Measurements from ENCODE around the gene KSR2.

KSR2 gene

DNA sequence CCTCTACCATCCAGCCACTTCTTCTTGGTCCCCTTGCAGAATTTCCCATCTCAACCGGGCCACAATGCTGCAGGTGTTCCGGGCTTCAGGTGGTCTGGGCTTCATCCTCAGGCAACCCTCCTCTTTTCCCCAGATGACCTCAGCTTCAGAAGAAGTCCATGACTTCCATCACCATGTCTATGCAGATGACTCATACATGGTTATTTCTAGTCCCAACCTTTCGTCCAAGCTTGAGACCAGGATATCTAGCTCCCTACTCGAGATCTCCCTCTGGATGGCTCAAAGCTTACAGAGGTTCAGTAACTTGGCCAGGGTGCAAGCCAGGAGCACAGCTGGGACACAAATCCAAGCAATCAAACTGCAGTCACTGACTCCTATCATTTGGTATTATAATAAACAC lies 452.8 kb downstream of the KSR2 start:
- DNase-seq: no peak

DNA sequence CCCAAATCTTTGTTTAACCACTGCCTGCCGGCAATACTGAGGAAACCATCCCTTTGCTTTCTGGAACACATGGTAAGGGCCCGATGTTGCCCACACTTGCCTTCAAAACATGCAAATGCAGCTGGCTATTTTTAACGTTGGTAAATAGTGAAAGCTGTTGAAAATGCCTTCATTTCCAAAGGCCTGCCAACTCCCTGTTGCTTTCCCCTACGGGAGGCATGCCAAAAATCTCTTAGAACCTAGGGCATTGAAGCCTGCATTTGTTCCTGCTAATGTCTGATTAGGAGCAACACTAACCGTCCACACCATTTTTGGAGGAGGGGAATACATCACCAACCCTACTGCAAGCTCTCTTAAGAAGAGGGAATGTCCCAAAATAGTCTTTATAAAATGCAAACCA lies 454.8 kb downstream of the KSR2 start:
- DNase-seq: no peak

GRCh38 chr12:117513353-117513752 lies 455.4 kb downstream of the KSR2 start:
- DNase-seq: no peak

DNA sequence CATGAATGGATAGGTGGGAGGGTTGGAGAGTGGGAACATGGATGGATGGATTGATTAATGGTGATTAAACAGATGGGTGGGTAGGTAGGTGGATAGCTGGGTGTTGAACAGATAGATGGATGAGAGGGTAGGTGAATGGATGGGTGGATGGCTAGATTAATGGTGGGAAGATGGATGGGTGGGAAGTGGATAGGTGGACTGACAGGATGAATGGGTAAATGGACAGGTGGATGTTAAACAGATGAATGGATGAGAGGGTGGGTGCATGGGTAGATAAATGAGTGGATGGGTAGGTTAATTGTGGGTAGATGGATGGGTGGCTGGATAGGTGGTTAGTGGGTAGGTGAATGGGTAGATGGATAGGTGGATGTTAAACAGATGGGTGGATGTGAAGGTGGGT lies 460.3 kb downstream of the KSR2 start:
- DNase-seq: no peak

- DNase-seq: no peak
Observed at GRCh38 chr12:117507548-117507947, 461.2 kb downstream of the KSR2 start.

GRCh38 chr12:117506333-117506732 lies 462.5 kb downstream of the KSR2 start:
- no peak for DNase-seq

GRCh38 chr12:117502633-117503032 lies 466.2 kb downstream of the KSR2 start:
- DNase-seq: no peak

- no peak for DNase-seq
Observed at GRCh38 chr12:117502233-117502632, 466.6 kb downstream of the KSR2 start.

DNA sequence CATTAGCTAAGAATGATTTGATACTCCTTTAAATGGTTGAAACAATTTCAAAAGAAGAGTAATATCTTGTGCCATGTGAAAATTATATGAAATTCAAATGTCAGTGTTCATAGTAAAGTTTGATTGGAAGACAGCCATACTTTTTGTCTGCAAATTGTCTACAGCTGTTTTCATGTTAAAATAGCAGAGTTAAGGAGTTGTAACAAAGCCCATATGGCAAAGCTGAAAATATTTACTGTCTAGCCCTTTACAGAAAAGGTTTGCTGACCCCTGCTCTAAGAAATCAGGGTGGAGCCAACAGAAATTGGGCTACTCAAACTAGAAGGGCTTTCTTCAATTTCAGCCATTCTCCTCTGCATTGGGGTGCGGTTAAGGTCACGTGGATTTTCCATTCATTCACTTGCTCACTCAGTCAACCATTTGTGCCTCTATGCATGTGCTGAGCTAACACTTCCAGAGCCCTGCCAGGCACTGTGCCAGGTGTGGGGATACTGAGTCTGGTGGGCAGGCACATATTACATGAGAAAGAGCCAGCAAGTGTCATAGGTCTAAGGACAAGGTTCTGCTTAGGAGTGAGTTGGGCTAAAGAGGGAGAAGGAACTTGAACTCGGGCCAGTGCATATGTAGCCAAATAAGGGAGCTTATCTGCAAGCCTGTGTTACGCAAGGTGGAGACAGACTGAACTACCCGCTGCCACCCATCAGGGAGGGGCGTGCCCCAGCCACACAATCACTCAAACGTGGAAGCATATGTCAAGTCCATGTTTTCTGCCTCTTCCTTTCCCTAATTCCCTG lies 467.5 kb downstream of the KSR2 start:
- DNase-seq: peak; percentile 4

- DNase-seq: no peak
Observed at GRCh38 chr12:117499759-117500485, 468.9 kb downstream of the KSR2 start.

- no peak for DNase-seq
Observed at GRCh38 chr12:117498880-117499279, 469.9 kb downstream of the KSR2 start.

DNA sequence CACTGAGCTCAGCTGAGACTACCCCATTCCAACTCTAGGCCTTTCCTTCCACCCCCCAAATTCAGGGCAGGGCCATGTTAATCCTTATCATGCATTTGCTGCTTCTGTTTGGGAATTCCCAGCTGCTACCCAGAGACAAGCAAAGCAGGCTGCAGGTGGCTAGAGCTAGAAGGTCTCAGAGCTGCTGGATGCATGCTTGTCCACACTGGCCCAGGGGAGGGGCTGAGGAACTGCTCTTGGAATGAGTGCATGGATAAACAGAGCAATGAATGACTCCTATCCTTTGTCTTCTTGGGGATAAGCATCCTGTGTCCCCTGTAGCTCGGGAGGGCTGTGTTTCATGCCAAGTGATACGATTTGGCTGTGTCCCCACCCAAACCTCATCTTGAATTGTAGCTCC lies 470.5 kb downstream of the KSR2 start:
- DNase-seq: no peak

- no peak for DNase-seq
Observed at GRCh38 chr12:117497407-117497806, 471.4 kb downstream of the KSR2 start.

DNA sequence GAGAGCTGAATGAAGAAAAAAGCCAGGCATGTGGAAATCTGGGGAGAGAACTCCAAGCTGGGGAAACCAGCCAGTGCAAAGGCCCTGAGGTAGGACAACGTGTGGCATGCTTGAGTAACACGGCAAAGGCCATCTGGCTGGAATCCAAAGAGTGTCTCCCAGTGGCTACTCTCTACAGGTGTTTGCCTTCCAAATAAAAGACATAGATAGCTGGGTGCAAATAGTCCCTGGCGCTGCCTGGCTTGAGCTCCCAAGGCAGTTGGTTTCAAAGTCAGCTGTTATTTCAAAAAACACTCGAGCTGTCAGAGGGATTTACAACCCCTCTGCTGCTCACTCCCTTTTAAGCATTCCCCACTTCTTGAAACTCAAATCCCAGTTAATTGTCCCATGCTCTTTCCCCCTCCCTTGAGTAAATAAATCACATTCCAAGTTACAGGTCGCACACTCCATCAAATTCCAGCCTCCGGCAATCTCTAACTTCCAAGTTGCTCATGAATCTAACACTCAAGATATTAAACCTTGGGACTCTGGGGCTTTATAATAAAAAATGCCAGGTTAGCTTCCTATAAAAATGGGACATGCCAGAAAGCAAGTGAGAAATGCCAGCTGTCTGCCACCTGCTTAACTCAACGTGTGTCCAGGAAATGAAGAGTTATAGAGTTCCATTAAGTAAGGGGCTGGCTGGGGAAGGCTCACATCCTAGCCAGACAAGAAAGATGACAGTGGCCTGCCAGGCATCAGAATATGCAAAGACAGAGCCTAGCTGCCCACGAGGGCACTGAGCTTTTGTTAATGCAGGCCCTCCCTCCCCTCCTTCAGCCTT lies 473.7 kb downstream of the KSR2 start:
- no peak for DNase-seq

DNA sequence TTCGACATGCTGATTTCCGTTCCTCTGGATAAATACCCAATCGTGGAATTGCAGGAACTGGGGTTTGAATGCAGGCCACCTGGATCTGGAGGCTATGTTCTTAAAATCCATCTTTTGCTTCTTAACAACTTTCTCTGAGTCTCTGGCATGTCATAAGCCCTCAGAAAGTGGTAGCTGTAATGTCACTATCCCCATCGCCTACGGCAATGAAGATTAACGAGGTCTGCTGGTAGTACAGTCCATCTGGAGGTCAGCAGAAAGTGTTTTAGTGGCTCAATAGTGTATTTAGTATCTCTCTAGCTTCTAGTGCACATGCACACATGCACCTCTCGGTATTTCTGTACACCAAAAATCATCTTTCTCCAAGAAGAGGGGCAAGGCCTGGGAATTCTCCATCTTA lies 477.1 kb downstream of the KSR2 start:
- DNase-seq: no peak

- no peak for DNase-seq
Observed at GRCh38 chr12:117490130-117490529, 478.7 kb downstream of the KSR2 start.

GRCh38 chr12:117489671-117490070 lies 479.1 kb downstream of the KSR2 start:
- DNase-seq: no peak

- no peak for DNase-seq
Observed at GRCh38 chr12:117486840-117487659, 481.7 kb downstream of the KSR2 start.

GRCh38 chr12:117485984-117486839 lies 482.6 kb downstream of the KSR2 start:
- no peak for DNase-seq

DNA sequence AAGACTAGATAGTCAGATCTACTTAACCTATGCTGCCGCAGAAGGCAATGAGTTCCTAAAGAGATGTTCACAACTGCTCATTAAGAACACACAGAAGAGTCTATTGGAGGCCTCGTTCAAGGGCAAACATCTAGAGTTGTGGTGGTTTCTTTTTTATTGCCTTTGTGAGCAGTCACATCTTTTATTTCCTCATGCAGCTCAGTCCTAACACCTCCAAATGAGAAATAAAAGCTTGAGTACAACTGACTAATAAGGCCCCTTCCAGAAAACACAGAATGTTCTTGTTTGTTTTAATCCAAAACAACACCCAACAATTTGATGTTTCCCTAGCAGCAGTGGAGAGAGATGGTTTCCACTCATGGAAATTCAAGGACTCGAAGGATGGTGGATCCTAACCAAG lies 483.9 kb downstream of the KSR2 start:
- no peak for DNase-seq

DNA sequence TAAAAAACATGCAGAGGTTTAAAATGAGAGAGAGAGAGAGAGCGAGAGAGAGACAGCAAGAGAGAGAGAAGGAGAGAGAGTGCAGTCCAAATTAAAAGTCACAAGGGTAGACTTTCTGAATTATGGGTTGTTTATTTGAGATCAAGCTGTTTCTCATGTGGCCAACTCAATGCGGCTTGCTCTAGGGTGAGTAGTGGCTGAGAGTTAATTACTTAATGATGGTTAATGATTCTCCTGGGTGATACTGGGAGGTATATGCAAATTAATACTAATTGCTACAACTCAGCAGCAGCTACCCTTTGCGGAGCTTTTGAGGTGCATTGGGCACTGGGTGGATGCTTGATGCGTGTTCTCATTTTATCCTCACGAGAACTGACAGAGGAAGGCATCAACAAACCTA lies 485.3 kb downstream of the KSR2 start:
- no peak for DNase-seq

DNA sequence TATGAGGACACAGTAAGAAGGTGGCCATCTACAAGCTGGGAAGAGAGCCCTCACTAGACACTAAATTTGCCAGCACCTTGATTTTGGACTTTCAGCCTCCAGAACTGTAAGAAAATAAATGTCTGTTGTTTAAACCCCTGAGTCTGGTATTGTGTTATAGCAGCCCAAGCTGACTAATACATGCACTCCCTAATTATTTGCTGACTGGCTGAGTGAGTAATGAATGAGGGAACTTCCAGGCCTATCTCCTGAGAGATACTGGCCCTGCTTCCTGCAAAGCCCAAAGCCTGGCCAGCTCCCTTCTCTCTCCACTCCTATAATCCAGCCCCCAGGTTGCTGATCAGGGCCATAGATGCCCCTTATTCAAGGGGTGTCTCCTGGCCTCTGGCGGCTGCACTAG lies 487.3 kb downstream of the KSR2 start:
- no peak for DNase-seq
